Hepatocyte (in vitro differentiated cells): ENCODE measurements around the gene PAMR1. TPM values are rescaled to one million over a fixed set of nuclear protein-coding genes. Genes with fewer than 3 reads are reported as not detected.
A peak's percentile ranks its signal among the peaks of the same experiment; 100 is the strongest.

ENCODE experiments used
- DNase-seq: peaks from one replicate; pipeline ENCODE4 v3.0.0-alpha.2; 2016; ENCODE audit warnings: low spot score
- H2AFZ ChIP-seq: fragments of 200-600 bp; sonication (generic); 2 replicates; pipeline ENCODE4 v1.6.0; 2016; ENCODE audit warnings: antibody characterized with exemption, mild to moderate bottlenecking
- H3K27ac ChIP-seq: fragments of 200-600 bp; sonication (generic); 2 replicates; pipeline ENCODE4 v1.5.1; 2016; ENCODE audit warnings: mild to moderate bottlenecking
- H3K27me3 ChIP-seq: fragments of 200-600 bp; sonication (generic); 2 replicates; pipeline ENCODE4 v1.6.1; 2016
- H3K36me3 ChIP-seq: fragments of 200-600 bp; sonication (generic); replicated peaks from 2 replicates; pipeline ENCODE4 v1.5.1; 2016; ENCODE audit warnings: low read depth; ENCODE audit not compliant: insufficient read depth
- H3K4me1 ChIP-seq: fragments of 200-600 bp; sonication (generic); 2 replicates; pipeline ENCODE4 v1.5.1; 2016; ENCODE audit warnings: mild to moderate bottlenecking, moderate library complexity; ENCODE audit not compliant: insufficient read depth
- H3K4me2 ChIP-seq: fragments of 200-600 bp; sonication (generic); 2 replicates; pipeline ENCODE4 v1.6.0; 2016
- H3K4me3 ChIP-seq: fragments of 200-600 bp; sonication (generic); 2 replicates; pipeline ENCODE4 v1.5.1; 2016; ENCODE audit warnings: mild to moderate bottlenecking
- H3K79me2 ChIP-seq: fragments of 200-600 bp; sonication (generic); 2 replicates; pipeline ENCODE4 v1.6.0; 2017; ENCODE audit warnings: mild to moderate bottlenecking
- H3K9me2 ChIP-seq: fragments of 200-600 bp; sonication (generic); replicated peaks from 2 replicates; pipeline ENCODE4 v1.6.0; 2017; ENCODE audit warnings: mild to moderate bottlenecking; ENCODE audit not compliant: insufficient read depth
- H3K9me3 ChIP-seq: fragments of 200-600 bp; sonication (generic); 2 replicates; pipeline ENCODE4 v1.5.1; 2016; ENCODE audit warnings: low read depth, mild to moderate bottlenecking
- H4K20me1 ChIP-seq: fragments of 200-600 bp; sonication (generic); 2 replicates; pipeline ENCODE4 v1.6.0; 2016; ENCODE audit warnings: mild to moderate bottlenecking; ENCODE audit not compliant: insufficient read depth, poor library complexity, severe bottlenecking
- EZH2 ChIP-seq: fragments of 200-600 bp; sonication (generic); IDR thresholded peaks from 2 replicates; pipeline ENCODE4 v1.6.1; 2016; ENCODE audit warnings: antibody characterized with exemption, mild to moderate bottlenecking, borderline replicate concordance
- EZH2phosphoT487 ChIP-seq: fragments of 200-600 bp; sonication (generic); IDR thresholded peaks from one replicate; pipeline ENCODE4 v1.6.1; 2018; ENCODE audit warnings: antibody characterized with exemption, mild to moderate bottlenecking, low read depth, moderate library complexity; ENCODE audit not compliant: unreplicated experiment, severe bottlenecking
- WGBS: methylation state at CpG from one replicate; pipeline ENCODE4 v1.1.6; 2016; ENCODE audit warnings: low lambda C conversion rate; ENCODE audit errors: missing lambda C conversion rate; 5-methylcytosine and 5-hydroxymethylcytosine counted together
- polyA plus RNA-seq: library from polyadenylated mRNA; unstranded; fragments of >200 nt; fragmentation: Nextera tagmentation; extraction: Ambion mirVana; gene quantifications from 2 replicates; pipeline ENCODE4 v1.2.1, GENCODE V29; 2016
- total RNA-seq: library from RNA; depleted of rRNA; stranded (reverse); fragments of >200 nt; gene quantifications from 2 replicates; pipeline ENCODE4 v1.2.3, GENCODE V29; 2014
- TF ChIP-seq, protein P1 (sequence below): fragments of 200-600 bp; sonication (generic); IDR thresholded peaks from 2 replicates; pipeline ENCODE4 v1.5.1; 2016; ENCODE audit warnings: antibody characterized with exemption, mild to moderate bottlenecking; ENCODE audit not compliant: poor library complexity

Gene PAMR1
- total and polyA plus RNA-seq, 2 experiments from 2014 or later, result 26.3 to 31.1 TPM

GRCh38 chr11:35402751-35403660 lies 122.4 kb downstream of the PAMR1 start:
- Histone ChIP-seq H3K27ac (no peak overlapping the region), H3K4me2 (peak overlapping the region; percentile 10), H3K4me3 (no peak overlapping the region), H3K4me1 (peaks cover 10% of the 10 kb centered on the region), H3K36me3 (no peaks in the 10 kb centered on the region), H3K9me3 (no peaks in the 10 kb centered on the region), H2AFZ (no peak overlapping the region), H3K79me2 (no peaks in the 10 kb centered on the region), H3K27me3 (no peaks in the 10 kb centered on the region), H4K20me1 (no peaks in the 10 kb centered on the region), H3K9me2 (no peaks in the 10 kb centered on the region)
- no peak for DNase-seq
- no peak for TF ChIP-seq EZH2phosphoT487
- TF ChIP-seq EZH2, result no peak
- TF ChIP-seq, protein P1, sequence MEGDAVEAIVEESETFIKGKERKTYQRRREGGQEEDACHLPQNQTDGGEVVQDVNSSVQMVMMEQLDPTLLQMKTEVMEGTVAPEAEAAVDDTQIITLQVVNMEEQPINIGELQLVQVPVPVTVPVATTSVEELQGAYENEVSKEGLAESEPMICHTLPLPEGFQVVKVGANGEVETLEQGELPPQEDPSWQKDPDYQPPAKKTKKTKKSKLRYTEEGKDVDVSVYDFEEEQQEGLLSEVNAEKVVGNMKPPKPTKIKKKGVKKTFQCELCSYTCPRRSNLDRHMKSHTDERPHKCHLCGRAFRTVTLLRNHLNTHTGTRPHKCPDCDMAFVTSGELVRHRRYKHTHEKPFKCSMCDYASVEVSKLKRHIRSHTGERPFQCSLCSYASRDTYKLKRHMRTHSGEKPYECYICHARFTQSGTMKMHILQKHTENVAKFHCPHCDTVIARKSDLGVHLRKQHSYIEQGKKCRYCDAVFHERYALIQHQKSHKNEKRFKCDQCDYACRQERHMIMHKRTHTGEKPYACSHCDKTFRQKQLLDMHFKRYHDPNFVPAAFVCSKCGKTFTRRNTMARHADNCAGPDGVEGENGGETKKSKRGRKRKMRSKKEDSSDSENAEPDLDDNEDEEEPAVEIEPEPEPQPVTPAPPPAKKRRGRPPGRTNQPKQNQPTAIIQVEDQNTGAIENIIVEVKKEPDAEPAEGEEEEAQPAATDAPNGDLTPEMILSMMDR, result no peak
- 55% methylated on average over 9 of the region's 9 CpGs for WGBS

DNA sequence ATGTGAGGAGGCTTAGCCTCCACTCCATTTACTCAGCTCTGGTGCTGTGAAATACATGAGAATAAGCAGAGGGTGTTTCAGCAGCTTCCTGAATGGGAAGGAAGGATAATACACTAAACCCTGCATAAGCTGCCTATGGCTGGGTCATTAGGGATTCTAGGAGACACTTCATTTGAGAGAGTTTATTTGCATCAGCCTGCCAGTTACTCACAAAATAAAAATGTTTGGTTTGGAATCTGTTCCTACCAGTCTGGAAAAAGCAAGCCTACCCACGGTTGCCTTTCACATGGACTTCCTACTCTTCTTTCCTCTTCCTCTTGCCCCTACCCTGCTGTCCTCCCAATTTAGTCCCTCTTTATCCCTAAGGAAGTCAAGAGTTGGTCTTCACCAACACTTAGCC lies 126.5 kb downstream of the PAMR1 start:
- Histone ChIP-seq H2AFZ (no peak overlapping the region), H3K9me2 (no peaks in the 10 kb centered on the region), H3K4me3 (no peak overlapping the region), H3K27ac (no peak overlapping the region), H3K4me2 (no peak overlapping the region), H4K20me1 (no peaks in the 10 kb centered on the region), H3K36me3 (no peaks in the 10 kb centered on the region), H3K9me3 (no peaks in the 10 kb centered on the region), H3K27me3 (no peaks in the 10 kb centered on the region), H3K79me2 (no peaks in the 10 kb centered on the region), H3K4me1 (peaks cover 10% of the 10 kb centered on the region)
- TF ChIP-seq EZH2phosphoT487 (no peak), EZH2 (no peak)
- TF ChIP-seq, protein P1, result no peak
- WGBS, result 100% methylated on average over 1 of the region's 1 CpG
- DNase-seq, result no peak

DNA sequence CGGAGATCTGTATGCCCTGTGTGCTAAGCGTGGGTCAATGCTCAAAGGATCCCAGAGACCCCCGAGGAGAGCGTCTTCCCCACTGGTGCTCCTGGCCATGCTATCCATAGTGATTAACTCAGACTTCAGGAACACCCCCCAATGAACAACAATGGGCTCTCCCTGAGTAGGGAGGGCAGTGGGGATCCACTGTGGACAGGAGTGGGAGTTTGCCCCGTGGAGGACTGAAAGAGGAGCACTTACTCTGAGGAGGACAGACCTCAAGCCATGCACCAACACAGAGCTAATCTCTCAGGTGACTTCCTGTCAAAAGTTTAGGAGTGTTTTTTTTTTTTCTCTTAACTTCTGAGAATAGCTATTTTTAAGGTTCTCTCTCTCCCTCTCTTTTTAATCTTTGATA lies 130.5 kb downstream of the PAMR1 start:
- H3K4me1 ChIP-seq, result no peaks in the 10 kb centered on the region
- H3K79me2 ChIP-seq, result no peaks in the 10 kb centered on the region
- no peaks in the 10 kb centered on the region for H3K9me2 ChIP-seq
- DNase-seq, result no peak
- no peak overlapping the region for H3K4me3 ChIP-seq
- TF ChIP-seq EZH2 (no peak), EZH2phosphoT487 (no peak)
- TF ChIP-seq, protein P1, result no peak
- H3K27ac ChIP-seq, result no peak overlapping the region
- whole genome bisulfite sequencing, result 98% methylated on average over 5 of the region's 5 CpGs
- no peaks in the 10 kb centered on the region for H3K36me3 ChIP-seq
- no peaks in the 10 kb centered on the region for H3K9me3 ChIP-seq
- no peak overlapping the region for H3K4me2 ChIP-seq
- no peaks in the 10 kb centered on the region for H4K20me1 ChIP-seq
- no peak overlapping the region for H2AFZ ChIP-seq
- no peaks in the 10 kb centered on the region for H3K27me3 ChIP-seq
